ENCODE data around the gene ZNF503. TPM values are rescaled to one million over a fixed set of nuclear protein-coding genes. Genes with fewer than 3 reads are reported as not detected.

The ZNF503 gene
- total and polyA plus RNA-seq, 7 donors: 1.1 to 5.7 (median 2.3) TPM

GRCh38 chr10:75400163-75400770 lies 1.3 kb downstream of the ZNF503 start:
- no peak for TF ChIP-seq CTCF (IDR thresholded peaks at IDR 0.05)
- H3K4me3 ChIP-seq: peak overlapping the region; percentile 90

GRCh38 chr10:75399461-75400162 lies 2.0 kb downstream of the ZNF503 start:
- 14 to 22% (median 18%) methylated on average over 34 to 71 of the region's 71 CpGs for WGBS, 3 donors
- Histone ChIP-seq H3K4me3 (peak overlapping the region; percentile 90), H3K36me3 (ENCODE audit: insufficient read depth in 1 of 2, low read depth in 1 of 2) (no peaks in the 10 kb centered on the region), H3K4me1 (peaks cover 11% of the 10 kb centered on the region), H3K27ac (no peak overlapping the region), H3K9me3 (no peaks in the 10 kb centered on the region), H3K27me3 (ENCODE audit: insufficient read depth in 3 of 3, low read length in 2 of 3) (peaks cover 0 to 75% (median 5%) of the 10 kb centered on the region in 3 donors)
- peak; percentile 60 for TF ChIP-seq CTCF (IDR thresholded peaks at IDR 0.05)
- ATAC-seq: peak; percentile 38 to 55 (median 42)
- intact Hi-C loops (cut with DNase I): loop anchor here (2.0 to 10.0 kb wide), 12 partner anchors 102 to 1148 kb away; no protein-coding TSS in a partner anchor
- DNase-seq: peak; percentile 87 to 92

More at GRCh38 chr10:75400163-75400770, 1.3 kb downstream of the ZNF503 start:
- no peaks in the 10 kb centered on the region for H3K9me3 ChIP-seq
- H3K36me3 ChIP-seq (ENCODE audit: insufficient read depth in 1 of 2, low read depth in 1 of 2): no peaks in the 10 kb centered on the region
- WGBS, 3 donors: 1% methylated on average over 35 to 39 of the region's 39 CpGs
- no peak for DNase-seq
- peaks cover 11% of the 10 kb centered on the region for H3K4me1 ChIP-seq
- ATAC-seq: no peak
- H3K27me3 ChIP-seq (ENCODE audit: insufficient read depth in 3 of 3, low read length in 2 of 3): peaks cover 0 to 75% (median 5%) of the 10 kb centered on the region in 3 donors
- intact Hi-C loops (cut with DNase I): loop anchor here (2.0 to 10.0 kb wide), 8 partner anchors 103 to 1145 kb away; no protein-coding TSS in a partner anchor
- H3K27ac ChIP-seq: peak overlapping the region; percentile 87

GRCh38 chr10:75398692-75399460 lies 2.7 kb downstream of the ZNF503 start:
- TF ChIP-seq CTCF (IDR thresholded peaks at IDR 0.05): no peak
- ATAC-seq: no peak
- Histone ChIP-seq H3K4me3 (peak overlapping the region; percentile 90), H3K27ac (no peak overlapping the region), H3K4me1 (peaks cover 8% of the 10 kb centered on the region), H3K9me3 (no peaks in the 10 kb centered on the region), H3K27me3 (ENCODE audit: insufficient read depth in 3 of 3, low read length in 2 of 3) (peaks cover 0 to 75% (median 5%) of the 10 kb centered on the region in 3 donors), H3K36me3 (ENCODE audit: insufficient read depth in 1 of 2, low read depth in 1 of 2) (no peaks in the 10 kb centered on the region)
- 78 to 82% (median 79%) methylated on average over 70 to 76 of the region's 76 CpGs for WGBS, 3 donors
- peak; percentile 36 to 68 for DNase-seq
- intact Hi-C loops (cut with DNase I): loop anchor here (5.0 kb wide), 4 partner anchors 508 to 1148 kb away; no protein-coding TSS in a partner anchor

- intact Hi-C loops (cut with DNase I): loop anchor here (5.0 kb wide), 4 partner anchors 509 to 1149 kb away; no protein-coding TSS in a partner anchor
- Histone ChIP-seq H3K36me3 (ENCODE audit: insufficient read depth in 1 of 2, low read depth in 1 of 2) (no peaks in the 10 kb centered on the region), H3K27ac (no peak overlapping the region), H3K4me1 (peaks cover 3% of the 10 kb centered on the region), H3K4me3 (peak overlapping the region; percentile 90), H3K9me3 (no peaks in the 10 kb centered on the region), H3K27me3 (ENCODE audit: insufficient read depth in 3 of 3, low read length in 2 of 3) (peaks cover 0 to 76% (median 4%) of the 10 kb centered on the region in 3 donors)
- no peak for DNase-seq
- WGBS, 3 donors: 87 to 92% (median 89%) methylated on average over 11 to 17 of the region's 17 CpGs
- no peak for ATAC-seq
- TF ChIP-seq CTCF (IDR thresholded peaks at IDR 0.05): no peak
These were observed 3.3 kb downstream of the ZNF503 start for GRCh38 chr10:75398200-75398691.

Data from psoas muscle (tissue), 8 donors.